ENCODE data around the gene TCN2.

The TCN2 gene

GRCh38 chr22:30605449-30606110, 1.4 kb upstream of the TCN2 start:
- TF ChIP-seq REST (IDR thresholded peaks at IDR 0.05; ENCODE audit: insufficient read depth in 1 of 2, low read depth in 2 of 2, low read length in 2 of 2): no peak
- TF ChIP-seq TAF1 (IDR thresholded peaks at IDR 0.05; ENCODE audit: borderline replicate concordance, insufficient read depth, low read length): no peak
- TF ChIP-seq POLR2AphosphoS5 (IDR thresholded peaks at IDR 0.05; ENCODE audit: low read depth, low read length): no peak
- no peak for TF ChIP-seq FOXP2 (optimal IDR thresholded peaks at IDR 0.05; ENCODE audit: borderline replicate concordance, extremely low read depth, extremely low read length, insufficient read depth)
- no peak for TF ChIP-seq SIN3A (IDR thresholded peaks at IDR 0.05; ENCODE audit: borderline replicate concordance, insufficient read depth, low read length)

- TF ChIP-seq TAF1 (IDR thresholded peaks at IDR 0.05; ENCODE audit: borderline replicate concordance, insufficient read depth, low read length) (no peak), FOXP2 (optimal IDR thresholded peaks at IDR 0.05; ENCODE audit: borderline replicate concordance, extremely low read depth, extremely low read length, insufficient read depth) (no peak), SIN3A (IDR thresholded peaks at IDR 0.05; ENCODE audit: borderline replicate concordance, insufficient read depth, low read length) (no peak), REST (IDR thresholded peaks at IDR 0.05; ENCODE audit: insufficient read depth in 1 of 2, low read depth in 2 of 2, low read length in 2 of 2) (no peak), POLR2AphosphoS5 (IDR thresholded peaks at IDR 0.05; ENCODE audit: low read depth, low read length) (no peak)
Observed at GRCh38 chr22:30607300-30607930, 441 bp downstream of the TCN2 start.

GRCh38 chr22:30607939-30608338, 965 bp downstream of the TCN2 start:
- TF ChIP-seq FOXP2 (optimal IDR thresholded peaks at IDR 0.05; ENCODE audit: borderline replicate concordance, extremely low read depth, extremely low read length, insufficient read depth) (no peak), REST (IDR thresholded peaks at IDR 0.05; ENCODE audit: insufficient read depth in 1 of 2, low read depth in 2 of 2, low read length in 2 of 2) (no peak), TAF1 (IDR thresholded peaks at IDR 0.05; ENCODE audit: borderline replicate concordance, insufficient read depth, low read length) (no peak), POLR2AphosphoS5 (IDR thresholded peaks at IDR 0.05; ENCODE audit: low read depth, low read length) (no peak), SIN3A (IDR thresholded peaks at IDR 0.05; ENCODE audit: borderline replicate concordance, insufficient read depth, low read length) (no peak)

- TF ChIP-seq SIN3A (IDR thresholded peaks at IDR 0.05; ENCODE audit: borderline replicate concordance, insufficient read depth, low read length): no peak
Observed at GRCh38 chr22:30609260-30610185, 2.5 kb downstream of the TCN2 start.

- TF ChIP-seq REST (IDR thresholded peaks at IDR 0.05; ENCODE audit: insufficient read depth in 1 of 2, low read depth in 2 of 2, low read length in 2 of 2) (no peak), POLR2AphosphoS5 (IDR thresholded peaks at IDR 0.05; ENCODE audit: low read depth, low read length) (no peak)
Observed at GRCh38 chr22:30610299-30610698, 3.3 kb downstream of the TCN2 start.
